ENCODE data around the gene COL23A1.
"Not testable (repeated sequence)": the region's sequence is repeated elsewhere in the genome, so short reads cannot be mapped to it uniquely, and the experiment has no call there.

Gene COL23A1

DNA sequence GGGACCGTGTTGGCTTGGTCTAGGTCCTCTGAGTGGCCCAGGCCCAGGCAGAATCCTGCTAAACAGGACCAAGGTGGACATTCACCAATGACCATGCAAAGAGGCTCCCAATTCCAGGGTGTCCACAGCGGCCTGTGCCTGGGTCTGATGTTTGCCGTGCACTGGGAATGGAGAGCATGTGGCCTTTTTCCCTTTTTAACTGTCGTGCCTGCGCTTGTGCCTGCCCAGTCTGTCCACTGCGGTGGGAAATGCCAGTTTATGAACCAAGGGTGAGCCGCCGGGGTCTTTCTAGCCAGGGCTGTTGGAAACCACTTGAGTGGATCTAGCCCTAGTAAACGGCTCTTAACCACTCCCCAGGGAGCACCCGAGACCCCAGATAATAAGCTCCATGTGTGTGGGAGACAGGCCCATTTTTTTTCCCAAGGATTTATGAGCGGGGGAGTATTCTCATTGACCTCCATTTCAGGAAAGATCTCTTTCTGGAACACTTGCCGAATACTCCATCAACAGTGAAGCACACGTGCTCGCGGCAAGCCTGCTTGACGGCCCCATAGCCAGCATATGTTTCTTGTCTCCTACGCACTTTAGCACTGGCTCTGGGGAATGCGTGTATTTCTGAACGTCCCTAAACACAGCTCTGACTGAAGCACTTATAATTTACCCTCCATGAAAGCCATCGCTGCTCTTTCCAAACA, 264.4 kb downstream of the COL23A1 start:
- DNase-seq (ENCODE audit: low read depth, low spot score), result no peak

DNA sequence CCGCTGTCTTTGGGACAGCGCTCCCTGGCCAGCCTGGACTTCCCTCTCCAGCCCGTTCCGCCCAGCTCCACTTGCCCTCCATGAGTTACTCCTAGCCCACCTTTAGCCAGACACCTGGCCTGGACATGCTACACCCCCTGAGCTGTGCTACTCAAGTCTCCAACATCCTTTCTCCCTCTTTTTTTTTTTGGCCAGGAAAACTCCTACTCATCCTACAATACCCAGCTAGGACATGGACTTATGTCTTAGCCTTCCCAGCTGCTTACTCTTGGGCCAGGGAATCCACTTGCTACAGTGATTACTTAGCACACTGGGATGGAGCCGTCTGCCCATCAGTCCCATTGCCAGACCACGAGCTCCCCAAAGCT, 264.9 kb downstream of the COL23A1 start:
- no peak for DNase-seq (ENCODE audit: low read depth, low spot score)

DNA sequence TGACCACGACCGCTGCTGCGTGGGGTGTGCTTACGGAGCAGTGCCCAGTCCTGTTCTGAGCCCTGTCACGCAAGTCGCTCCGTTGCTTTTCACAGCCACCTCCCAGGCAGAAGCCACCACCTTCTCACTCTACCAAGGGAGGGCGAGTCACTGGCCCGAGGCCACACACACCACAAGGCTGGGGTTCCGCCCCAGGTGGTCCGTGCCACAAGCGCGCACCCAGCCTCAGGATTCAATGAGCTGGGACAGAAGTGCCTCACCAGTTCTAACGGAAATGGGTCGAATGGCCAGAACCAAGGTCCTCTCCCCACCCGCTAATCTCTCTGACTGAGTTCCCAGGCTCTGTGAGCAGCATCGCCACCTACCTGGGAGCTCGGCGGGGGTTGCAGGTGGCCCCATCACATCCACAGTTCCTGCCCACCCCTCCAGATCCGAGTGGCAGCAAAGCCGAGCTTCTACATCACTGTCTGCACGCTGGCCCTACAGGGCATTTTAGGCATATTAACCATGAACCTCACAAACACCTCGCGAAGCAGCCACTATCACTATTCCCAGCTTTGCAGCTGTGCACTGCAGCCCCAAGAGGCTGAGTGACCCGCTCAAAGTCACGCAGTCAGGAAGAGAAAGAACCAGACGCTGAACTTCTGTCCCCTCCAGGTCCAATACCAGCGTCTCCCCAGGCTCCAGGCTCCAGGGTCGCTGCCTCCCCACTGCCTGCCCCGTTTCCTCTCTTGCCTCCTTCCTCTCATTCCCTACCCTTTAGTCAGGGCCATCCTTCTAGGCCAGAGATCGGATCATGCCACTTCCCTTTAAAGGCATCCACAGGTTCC, 265.5 kb downstream of the COL23A1 start:
- no peak for DNase-seq (ENCODE audit: low read depth, low spot score)

DNA sequence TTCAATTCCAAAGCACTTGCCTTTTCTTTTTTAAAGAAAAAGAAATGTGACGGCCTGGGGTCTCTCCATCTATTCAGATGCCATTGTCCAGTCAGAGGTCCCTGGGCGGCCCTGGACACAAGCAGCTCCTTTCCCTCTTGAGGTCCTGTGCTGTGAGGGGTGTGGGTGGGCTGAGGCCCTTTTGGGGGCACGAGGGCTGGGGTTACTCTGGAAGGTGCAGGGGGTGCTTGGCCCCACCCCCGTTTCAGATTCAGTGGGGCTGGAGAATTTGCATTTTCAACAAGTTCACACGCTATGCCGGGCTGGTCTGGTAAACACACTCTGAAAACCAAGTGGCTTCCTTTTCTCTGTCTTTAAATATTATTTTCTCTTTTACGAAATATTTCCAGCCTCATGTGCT, 266.2 kb downstream of the COL23A1 start:
- DNase-seq (ENCODE audit: low read depth, low spot score), result no peak

DNA sequence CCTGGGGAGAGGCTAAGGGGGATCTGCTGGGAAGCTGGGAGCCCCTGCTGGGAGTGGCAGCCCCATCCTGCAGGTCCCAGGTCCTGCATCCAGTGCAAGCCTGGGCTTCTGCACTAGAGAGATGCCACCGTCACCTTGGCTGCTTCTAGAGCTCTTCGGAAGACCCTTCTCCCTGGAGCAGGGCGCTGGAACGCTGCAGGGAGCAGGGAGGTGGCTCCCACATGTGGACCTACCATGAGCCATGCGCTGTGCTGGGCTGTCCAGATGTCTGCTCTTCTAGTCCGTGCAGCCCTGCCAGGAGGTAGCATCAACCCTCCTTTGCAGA, 266.7 kb downstream of the COL23A1 start:
- DNase-seq (ENCODE audit: low read depth, low spot score), result no peak

DNA sequence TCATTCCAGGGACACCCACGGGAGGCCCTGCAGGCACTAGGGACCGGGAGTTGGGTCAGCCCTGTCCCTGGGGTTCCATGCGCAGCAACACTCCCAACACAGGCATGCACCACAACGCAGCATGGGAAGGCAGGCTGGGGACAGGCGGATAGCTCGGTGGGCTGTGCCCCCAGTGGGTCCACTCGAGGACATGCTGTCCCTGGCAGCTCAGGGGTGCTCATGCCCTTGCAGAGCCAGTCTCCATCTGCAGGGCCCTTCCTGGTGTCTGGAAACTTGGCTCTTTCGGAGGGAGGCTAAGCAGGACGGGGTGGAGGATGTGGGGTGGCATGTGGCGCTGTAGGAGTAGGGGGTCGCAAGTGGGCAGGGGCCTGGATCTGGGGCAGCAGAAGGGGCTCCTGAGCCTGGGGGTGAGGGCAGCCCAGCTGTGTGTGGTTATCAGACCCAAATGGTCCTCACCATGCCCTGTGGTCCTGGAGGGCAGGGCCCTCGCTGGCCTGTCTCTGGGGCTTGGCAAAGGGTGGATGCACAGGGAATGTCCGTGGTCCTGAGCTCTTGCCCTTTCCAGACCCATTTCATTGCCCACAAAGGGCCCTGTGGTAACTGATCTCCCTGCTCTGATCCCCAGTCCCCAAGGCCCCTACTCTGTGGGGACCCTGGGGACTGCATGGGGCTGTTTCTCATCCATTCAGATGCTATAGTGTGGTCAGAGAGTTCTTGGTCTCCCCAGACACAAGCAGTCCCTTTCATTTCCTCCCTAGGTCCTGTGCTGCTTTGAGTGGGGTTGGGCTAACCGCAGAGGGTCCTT, 267.3 kb downstream of the COL23A1 start:
- DNase-seq (ENCODE audit: low read depth, low spot score), result no peak

DNA sequence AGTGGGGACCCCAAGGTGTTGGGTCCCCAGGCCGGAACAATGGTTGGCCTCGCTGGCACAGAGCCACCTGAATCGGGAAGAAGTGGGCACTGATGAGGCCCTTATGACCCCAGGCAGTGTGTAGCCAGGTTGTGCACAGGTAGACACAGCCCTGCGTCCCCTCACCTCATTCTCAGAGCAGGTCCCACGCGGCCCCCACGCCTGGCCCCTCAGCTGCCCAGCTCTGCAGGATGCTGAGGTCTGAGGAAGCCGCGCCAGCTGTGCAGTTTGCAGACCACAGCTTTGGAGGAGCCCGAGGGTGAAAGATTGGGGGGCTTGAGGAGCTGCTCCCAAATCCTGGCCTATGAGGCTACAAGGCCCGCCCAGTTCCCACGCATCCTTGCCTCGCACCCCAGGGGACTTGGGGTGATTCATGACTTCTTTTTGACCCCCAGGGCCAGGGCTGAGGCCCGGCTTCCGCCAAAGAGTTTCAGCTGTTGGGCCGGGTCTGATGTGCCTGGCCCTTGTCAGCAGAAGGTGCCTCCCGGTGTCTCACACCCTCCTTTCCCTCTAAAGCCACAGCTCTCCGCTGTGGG, 269.8 kb downstream of the COL23A1 start:
- DNase-seq (ENCODE audit: low read depth, low spot score), result no peak

DNA sequence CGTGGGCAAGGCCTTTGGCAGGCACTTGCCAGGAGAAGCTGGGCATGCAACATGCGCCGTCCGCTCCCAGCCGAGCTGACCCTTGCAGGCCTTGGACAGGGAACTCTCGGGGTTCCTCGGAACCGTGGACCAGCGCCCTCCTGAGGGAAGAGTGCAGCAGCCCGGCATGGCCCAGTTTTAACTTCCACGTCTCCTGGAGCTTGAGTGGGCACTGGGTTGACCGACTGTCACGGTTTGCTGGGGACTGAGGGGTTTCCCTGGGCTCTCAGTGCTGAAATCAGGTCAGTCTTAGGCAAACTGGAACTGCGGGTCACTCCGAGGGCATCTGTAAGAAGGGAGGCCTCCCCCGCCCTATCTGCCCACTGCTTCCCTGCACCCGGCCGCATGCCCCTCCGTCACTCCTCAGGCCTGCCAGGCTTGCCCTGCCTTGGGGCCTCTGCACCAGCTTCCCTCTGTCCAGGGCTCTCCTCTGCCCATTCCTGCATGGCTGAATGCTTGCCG, 270.6 kb downstream of the COL23A1 start:
- no peak for DNase-seq (ENCODE audit: low read depth, low spot score)

DNA sequence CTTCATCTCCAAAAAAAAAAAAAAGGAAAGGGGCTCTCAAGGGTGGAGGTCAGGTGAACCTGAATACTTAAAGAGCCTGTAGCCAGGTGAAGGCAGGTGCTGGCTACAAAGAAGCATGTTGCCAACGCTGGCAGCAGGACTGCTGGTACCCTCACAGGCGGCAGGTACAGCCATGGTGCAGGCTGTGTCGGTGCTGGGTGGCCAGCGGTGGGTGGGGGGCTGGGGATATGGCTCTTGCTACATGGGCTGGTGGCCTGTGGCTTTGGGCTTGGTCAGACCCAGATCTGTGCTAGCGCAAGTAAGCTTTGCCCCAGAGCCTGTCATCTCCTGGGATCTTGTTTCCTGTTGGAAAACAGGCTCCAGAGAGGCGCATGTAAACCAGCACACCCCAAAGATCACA, 271.3 kb downstream of the COL23A1 start:
- DNase-seq (ENCODE audit: low read depth, low spot score), result no peak

DNA sequence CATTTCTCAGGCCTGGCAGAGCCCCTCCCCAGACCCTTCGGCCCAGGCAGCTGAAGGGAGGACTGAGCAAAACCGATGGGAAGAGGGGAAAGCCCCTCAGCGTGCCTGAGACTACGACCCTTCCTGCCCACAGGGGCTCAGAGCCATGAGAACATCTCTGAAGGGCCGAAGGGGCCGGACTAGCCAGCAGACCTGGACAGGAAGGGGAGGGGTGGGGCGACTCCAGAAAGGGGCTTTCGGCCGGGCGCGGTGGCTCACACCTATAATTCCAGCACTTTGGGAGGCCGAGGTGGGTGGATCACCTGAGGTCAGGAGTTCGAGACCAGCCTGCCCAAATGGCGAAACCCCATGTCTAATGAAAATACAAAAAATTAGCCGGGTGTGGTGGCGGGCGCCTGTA, 271.8 kb downstream of the COL23A1 start:
- no peak for DNase-seq (ENCODE audit: low read depth, low spot score)

DNA sequence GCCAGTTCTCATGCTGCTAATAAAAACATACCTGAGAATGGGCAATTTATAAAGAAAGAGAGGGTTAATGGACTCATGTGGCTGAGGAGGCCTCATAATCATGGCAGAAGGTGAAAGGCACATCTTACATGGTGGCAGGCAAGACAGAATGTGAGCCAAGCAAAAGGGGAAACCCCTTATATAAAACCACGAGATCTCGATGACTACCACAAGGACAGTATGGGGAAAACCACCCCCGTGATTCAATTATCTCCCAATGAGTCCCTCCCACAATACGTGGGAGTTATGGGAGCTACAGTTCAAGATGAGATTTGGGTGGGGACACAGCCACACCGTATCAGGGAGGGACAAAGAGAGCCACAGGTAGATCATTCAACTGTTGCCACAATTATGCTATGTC, 272.5 kb downstream of the COL23A1 start:
- DNase-seq (ENCODE audit: low read depth, low spot score), result not testable (repeated sequence)

DNA sequence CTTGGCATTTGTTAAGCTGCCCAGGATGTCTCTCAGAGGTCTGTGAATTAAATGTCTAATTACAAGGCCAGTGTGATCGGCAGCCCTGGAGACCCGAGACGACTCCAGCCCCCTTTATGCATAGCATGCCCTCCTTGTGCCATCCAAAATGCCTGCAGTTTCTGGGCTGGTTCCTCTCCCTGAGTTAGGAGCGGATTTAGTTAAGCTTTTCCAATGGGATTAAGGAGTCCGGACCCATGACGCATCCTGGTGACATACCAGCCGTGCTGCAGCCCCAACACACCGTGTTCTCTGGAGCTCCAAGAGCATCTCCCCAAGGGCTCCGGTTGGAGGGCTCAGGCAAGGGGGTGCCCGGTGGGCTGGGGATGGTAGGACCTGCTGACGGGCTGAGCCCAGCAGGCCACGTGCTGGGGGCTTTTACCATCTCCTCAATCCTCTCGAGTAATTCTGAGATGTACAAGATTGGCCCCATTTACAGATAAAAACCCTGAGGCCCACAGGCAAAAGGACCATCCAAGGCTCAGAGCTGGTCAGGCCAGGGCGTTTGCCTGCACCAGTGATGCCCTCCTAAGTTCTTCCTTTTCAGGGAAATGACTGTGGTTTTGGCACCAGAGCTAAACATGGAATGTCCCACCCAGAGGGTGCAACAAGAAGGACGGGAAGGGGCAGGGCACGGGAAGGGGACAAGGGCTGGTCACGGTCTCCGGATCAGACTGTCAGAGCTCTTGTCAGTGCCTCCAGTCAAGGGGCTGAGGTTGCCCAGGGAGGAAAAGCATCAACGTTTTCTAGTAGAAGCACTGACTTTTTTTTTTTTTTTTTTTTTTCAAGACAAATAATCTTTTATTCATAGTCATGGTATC, 275.0 kb downstream of the COL23A1 start:
- DNase-seq (ENCODE audit: low read depth, low spot score), result no peak

DNA sequence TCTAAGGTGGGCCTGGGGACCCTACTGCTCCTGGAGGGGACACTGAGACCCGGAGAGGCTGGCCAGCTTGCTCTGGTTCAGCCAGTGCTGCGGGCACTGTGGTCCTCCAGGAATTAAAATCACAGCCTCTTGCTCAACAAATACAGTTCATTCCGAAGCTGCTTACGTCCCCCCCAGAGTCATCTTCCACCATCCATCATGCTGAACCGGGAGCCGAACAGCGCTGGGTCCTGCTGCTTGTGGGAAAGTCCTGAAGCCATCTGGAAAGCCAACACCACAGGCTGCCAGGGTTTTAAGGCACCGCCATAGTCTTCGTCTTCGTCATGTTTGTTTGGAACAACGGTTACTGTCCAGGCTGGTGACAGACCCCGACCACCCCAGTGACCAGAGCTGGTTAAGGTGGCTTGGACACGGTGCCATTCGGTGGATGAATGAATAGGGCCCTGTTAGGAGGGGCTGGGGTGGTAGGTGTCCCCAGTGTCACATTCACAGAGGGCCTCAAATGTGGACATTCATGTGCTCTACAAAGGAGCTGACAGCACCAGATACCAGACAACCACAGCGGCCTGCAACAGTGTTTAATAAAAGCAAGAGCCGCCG, 276.0 kb downstream of the COL23A1 start:
- no peak for DNase-seq (ENCODE audit: low read depth, low spot score)

DNA sequence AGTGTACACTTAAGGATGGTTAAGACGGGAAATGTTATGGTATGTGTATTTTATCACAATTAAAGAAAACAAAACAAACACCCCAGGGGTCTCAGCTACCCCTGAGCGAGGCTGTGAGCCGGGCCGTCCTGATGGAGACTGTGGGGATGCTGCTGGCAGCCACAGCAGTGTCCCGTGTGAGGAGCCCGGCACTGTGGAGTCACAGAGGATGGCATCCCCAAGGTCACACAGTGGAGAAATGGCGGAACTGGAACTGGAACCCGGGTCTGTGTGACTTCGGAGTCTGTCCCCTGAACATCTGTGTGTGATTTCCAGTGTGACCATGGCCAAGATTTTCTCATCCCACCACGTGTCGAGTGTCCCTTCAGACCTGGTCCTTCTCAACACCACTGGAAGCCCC, 276.9 kb downstream of the COL23A1 start:
- DNase-seq (ENCODE audit: low read depth, low spot score), result no peak

DNA sequence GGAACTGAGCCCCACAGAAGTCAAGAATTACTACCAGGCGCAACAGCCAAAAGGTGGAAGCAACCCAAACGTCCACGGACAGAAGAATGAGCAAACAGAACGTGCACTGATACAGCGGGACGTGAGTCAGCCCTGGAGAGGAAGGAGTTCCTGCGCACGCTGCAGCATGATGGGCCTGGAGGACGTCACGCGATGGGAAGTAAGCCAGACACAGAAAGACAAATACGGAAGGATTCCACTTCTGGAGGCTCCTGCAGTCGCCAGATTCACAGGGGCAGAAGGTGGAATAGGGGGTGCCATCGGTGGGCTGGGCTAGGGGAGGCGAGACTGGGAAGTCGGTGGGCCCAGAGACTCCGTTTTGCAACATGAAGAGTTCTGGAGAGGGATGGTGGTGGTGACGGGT, 277.3 kb downstream of the COL23A1 start:
- no peak for DNase-seq (ENCODE audit: low read depth, low spot score)

DNA sequence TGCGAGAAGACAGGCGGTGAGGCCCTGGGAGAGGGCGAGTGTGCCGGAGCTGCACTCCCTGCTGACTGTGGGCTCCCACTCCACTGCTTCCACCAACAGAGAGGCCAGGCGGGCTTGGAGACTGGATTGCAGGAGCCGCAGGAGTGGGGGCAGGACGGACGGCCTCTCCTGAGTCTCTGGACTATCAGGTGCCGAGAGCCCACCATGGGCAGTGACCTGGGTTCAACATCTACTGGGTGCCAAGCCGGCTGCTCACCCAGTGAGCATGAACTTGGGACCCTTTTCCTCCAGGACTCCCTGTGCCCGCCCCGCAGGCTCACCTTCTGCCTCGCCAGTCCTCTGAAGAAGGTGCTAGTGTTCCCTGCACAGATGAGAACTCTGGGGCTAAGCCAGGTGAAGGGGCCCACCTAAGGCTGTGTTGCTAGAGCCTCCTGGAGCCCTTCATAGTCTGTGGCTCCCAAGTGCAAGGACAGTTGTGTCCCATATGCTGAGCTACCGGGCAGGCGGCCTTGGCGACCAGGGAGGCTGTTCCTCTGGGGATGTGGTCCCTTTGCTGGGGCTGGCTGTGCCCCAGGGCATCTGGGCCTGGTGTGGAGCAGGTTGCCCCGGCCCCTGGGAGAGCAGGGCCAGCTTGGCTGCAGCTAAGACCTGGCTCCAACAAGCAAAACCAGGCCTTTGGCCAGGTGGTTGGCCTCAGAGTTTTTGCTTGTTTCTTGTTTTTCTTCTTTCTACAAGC, 279.9 kb downstream of the COL23A1 start:
- no peak for DNase-seq (ENCODE audit: low read depth, low spot score)

DNA sequence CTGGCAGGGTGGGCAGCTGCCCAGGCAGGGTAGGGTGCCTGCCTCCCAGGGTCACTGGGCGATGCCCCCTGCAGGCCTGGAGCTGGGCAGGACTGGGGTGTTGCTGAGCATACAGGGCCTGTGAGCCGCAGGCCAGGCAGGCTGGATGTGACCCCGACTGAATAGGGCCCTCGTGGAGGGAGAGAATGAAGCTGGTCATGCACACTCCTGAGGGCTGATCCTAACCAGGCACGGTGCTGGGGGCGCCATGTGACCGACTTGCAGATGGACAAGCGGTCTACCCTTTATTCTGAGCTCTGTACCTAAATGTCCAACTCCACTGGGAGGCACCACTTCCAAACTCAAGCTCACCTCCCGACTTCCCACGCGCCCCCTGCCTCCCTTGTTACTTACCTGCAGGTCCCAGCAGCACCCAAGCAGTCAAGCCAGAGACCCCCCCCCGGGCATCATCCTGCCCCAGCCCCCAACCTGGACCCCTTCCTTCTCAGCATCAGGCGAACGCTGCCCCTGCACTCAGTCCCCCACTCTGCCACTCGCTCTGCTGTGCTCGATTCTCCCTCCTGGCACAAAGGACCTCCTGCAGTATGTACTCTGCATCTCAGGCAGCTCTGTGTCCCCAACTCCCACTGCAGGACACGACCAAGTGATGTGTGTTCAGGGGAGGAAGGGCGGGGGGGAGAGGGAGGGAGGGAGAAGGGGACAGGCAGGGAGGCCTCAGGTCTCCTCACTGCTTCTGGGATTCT, 280.8 kb downstream of the COL23A1 start:
- DNase-seq (ENCODE audit: low read depth, low spot score), result no peak

DNA sequence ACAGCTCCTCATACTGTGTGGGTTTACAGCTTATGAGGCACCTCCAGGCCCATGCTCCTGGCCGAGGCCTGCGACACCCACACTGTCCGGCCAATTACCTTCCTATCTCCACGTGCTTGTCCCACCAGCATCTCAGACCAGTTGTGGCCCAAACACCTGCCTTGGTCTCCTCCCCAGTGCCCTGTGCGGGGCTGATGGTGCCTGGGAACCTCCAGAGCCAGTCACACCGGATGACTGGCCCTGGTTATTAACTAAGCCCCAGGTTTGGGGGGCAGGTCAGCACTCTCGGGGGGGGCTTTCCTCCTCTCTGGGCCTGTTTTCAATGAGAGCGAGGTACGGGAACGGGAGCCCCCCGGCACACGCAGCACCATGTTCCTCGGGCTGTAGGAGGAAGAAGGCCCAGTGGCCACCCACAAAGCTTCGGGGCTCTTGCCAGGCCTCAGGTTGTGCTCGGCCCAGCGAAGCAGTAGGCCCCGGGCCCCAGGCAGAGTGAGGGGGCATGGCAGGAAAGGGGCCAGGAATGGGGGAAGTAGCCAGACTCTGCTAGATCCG, 281.6 kb downstream of the COL23A1 start:
- no peak for DNase-seq (ENCODE audit: low read depth, low spot score)

All from iPS DF 19.7 (cell line).